NCI-H82 (cell line): ENCODE measurements around the gene POP4.
"Not testable (repeated sequence)": the region's sequence is repeated elsewhere in the genome, so short reads cannot be mapped to it uniquely, and the experiment has no call there.

Source experiments
- DNase-seq: peaks from one replicate; lab custom pipeline; 2025; lab: John Stamatoyannopoulos, UW

Gene POP4

GRCh38 chr19:29605653-29606419, at the start of gene POP4:
Gene POP4 (plus strand): TSS chr19:29606283. CDS start chr19:29606319, 36 bp downstream.
- peak; percentile 98 for DNase-seq

DNA sequence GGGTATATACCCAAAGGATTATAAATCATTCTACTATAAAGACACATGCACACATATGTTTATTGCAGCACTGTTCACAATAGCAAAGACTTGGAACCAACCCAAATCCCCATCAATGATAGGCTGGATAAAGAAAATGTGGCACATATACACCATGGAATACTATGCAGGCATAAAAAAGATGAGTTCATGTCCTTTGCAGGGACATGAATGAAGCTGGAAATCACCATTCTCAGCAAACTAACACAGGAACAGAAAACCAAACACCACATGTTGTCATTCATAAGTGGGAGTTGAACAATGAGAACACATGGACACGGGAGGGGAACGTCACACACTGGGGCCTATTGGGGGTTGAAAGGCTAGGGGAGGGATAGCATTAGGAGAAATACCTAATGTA, 47.0 kb upstream of the POP4 start:
- DNase-seq: not testable (repeated sequence)

DNA sequence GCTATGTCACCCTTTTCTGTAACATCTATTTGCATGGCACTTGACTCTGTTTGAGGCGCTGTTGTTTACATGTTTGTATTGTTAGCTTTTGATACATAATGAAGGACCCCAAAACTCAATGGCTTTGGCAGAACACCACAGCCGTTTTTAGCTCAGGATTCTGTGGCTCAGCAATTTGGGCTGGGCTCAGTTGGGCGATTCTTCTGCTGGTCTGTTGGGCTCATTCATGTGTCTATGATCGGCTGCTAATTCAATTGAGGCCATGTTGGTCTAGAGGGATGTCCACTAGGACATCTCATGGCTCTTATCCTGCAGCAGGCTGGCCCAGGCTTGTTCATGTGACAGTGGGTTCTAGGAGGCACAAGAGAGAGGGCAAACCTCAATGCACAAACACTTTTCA, 46.3 kb upstream of the POP4 start:
- no peak for DNase-seq

DNA sequence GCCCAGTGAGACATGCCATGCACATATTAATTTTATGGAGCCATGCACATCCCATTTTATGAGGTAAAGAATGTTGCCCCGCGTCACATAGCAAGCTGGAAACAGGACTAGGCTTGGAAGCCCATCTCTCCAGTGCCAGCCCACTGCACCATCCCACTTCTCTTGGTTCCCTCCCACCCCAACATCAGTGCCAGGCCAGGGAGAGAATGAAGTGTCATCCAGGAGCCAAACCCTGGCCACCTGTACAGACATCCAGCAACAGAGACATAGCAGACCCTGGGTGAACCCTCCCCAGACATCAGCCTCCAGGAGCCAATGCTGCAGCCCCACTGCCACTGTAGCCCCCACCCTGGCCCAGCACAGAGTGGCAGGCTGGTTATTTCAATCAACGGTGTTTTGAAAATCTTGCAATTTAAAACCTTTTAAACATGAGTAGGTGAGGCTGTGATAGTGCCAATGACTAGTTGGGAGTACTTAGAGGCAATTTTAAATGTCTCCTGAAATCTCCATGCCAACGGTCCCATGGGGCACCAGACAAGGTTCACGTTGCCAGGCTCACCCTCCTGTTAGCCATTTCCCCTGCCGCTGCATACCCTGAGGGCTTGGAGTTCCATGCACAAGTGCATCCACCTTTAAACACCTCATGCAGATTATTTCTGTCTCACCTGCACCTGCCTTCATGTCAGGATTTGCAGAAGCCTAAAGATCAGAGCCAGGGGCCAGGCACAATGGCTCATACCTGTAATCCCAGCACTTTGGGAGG, 45.6 kb upstream of the POP4 start:
- DNase-seq: no peak

DNA sequence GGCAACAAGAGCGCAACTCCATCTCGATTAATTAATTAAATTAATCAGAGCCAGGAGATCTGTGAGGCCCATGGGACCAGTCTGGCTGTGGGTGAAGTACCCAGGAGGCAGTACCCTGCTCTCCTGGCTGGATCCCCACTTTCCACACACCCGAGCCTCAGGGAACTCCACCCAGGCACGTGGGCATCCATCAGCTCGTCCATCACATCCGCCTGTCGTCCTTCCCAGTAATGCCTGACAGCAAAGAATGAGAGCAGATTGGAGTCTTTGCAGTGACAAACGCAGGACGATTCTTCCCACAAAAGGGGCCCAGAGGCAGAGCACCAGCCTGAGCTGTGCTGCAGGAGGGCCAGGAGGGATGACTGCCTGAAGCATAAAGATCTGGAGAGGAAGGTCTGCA, 44.5 kb upstream of the POP4 start:
- no peak for DNase-seq

DNA sequence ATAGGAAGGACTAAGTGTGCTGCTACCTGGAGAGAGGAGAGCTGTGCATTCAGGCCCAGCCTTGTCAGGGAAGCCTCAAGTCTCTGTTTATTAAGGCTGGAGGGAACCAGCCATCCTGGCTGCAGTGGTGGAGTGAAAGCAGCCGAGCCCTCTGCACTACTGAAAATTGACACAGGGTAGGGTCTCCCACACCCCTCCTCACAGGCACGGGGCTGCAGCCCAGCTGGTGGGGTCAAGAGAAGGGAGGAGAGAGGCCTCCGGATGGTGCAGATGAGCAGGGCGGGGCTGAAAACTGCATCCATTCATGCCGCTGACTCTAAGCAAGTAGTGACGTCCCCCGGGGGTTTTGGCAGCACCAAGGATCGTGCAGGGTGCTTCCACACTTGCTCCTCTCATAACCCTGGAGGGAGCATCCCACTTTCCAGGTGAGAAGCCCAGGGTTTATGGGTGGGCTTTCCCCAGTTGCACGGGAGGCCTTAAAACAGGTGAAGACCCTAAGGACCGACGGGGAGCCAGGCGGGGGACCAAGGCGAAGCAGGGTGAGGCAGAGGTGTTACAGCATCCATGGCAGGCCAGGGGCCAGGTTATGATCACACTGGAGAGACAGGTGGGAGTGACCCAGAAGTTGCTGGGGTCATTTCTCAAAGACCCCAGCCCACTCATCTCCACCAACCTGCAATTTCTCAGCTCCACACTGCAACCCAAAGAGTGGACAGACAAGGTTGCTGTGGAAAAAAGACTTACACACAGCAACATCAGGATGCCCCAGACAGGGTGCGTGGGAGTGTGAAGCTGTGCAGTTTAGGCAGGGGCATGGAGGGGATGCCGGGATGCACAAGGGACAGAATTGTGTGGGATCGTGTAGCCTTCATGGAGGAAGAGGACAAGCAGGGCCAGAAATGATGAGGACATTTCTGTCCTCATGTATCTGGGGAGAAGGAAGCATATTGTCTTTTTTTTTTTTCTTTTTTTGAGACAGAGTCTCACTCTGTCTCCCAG, 43.5 kb upstream of the POP4 start:
- DNase-seq: no peak

DNA sequence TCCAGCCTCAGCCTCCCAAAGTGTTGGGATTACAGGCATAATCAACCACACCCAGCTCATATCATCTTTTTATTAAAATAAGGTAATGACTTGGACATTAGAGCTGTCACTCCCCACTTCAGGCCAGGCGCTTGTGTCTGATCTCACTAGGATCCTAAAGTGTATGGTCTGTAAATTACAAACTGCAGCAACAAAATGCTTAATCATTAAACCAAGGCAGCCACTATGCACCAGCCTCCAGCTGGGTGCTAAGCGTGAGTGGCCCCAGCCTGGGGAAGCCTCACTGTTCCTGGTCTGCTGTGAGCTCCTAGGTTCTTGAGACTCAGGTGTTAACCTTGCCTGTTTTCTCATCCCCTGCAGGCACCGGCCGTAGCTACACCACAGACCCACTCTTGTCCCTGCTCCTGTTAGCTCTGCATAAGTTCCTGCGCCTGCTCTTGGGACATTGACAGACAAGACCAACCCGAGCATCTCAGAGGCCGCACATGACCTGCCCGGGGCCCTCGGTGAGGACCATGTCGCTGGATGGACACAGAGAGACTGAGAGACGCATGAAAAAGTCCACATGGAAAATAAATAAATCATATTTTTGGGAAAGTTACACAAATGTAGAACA, 42.5 kb upstream of the POP4 start:
- DNase-seq: no peak

- DNase-seq: no peak
Observed at GRCh38 chr19:29564574-29565005, 41.5 kb upstream of the POP4 start.

DNA sequence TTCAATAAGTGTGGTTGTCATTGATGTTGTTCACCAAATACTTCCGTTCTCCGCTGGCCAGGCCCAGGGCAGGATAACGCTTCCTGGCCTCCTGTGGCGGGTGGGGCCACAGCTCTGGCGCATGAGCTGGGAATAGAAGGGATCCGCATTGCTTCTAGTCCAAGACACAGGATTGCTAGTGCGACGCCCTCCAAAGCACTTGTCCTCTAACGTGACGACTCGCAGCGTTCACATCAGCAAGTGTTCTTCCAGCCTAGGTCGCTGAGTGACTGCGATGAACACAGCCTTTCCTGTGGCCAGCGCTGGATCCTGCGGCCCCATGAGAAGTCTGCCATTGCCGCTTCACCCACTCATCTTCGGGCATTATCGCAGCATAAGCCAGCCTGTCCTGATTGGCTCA, 40.9 kb upstream of the POP4 start:
- no peak for DNase-seq

GRCh38 chr19:29566496-29567054, 39.5 kb upstream of the POP4 start:
- no peak for DNase-seq

GRCh38 chr19:29567366-29567915, 38.6 kb upstream of the POP4 start:
- no peak for DNase-seq

DNA sequence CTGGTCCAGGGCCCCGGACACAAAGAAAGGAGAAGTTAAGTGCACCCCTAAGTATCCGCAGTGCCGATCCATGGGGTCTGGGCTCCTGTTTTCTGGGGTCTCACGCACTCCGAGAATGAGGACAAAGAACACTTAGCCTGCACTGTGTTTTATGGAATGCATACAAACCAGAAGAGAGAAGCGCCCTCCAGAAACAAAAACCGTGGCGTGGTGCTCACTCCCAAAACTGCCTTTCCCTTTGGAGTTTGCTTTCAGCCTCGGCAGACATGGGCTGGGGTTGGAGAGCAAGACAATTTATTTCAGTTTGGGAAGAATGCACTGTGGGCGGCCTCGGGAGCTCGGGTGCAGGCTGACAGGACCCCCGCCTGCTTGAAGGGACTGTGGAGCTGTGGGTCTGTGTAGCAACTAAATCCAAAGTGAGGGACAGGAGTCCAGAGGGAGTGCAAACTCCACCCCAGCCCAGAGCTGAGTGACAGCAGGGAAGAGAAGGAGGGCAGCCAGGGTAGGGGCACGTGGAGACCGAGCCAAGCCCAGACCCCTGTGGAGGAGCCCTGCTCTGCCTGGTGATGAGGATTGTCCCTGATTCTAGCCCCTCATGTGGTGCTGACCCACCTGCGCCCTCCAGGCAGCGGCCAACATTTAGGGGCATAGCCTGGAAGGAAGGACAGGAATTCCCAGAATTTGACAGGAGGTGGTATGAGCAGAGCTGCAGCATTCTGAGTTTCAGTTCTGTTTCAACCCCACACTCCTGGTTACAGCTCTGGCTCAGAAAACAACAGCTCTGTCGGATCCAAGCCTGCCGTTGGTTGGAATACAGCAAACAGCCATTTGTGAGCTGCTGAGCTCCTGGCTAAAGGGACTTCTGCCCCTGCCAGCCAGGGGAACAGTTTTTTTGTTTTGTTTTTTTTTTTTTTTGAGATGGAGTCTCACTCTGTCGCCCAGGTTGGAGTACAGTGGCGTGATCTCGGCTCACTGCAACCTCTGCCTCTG, 37.8 kb upstream of the POP4 start:
- no peak for DNase-seq

DNA sequence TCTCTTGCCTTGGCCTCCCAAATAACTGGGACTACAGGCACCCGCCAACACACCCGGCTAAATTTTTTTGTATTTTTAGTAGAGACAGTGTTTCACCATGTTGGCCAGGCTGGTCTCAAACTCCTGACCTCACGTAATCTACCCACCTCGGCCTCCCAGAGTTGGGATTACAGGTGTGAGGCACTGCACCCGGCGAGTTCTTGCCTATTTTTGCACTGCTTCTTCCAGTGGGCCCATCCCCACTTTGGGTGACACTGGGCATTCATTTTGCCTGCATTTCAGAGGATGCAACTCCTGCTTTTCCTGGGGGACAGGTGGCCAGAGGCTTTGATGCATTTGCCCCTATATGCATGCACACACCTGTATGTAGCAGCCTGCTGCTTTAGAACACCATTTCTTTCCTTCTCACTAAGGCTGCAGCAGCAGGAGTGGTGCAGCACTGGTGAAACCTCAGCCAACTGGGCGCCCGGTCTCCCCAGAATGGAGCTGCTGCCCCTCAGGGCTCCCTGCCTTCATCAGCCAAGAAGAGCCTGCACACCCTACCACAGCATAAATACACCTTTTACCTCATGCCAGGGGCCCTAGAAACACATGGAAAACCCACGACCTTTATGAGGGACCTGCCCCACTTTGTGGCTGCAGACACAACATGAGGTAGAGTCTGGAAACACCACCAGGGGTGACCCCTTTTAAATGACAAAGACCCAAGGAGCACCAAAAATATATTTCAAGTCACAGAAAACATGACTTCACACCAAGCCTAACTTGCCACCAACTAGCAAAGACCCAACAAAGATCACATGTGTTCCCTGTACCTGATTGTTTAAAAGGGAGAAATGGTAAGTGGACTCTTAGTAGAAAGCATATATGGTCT, 36.8 kb upstream of the POP4 start:
- no peak for DNase-seq

DNA sequence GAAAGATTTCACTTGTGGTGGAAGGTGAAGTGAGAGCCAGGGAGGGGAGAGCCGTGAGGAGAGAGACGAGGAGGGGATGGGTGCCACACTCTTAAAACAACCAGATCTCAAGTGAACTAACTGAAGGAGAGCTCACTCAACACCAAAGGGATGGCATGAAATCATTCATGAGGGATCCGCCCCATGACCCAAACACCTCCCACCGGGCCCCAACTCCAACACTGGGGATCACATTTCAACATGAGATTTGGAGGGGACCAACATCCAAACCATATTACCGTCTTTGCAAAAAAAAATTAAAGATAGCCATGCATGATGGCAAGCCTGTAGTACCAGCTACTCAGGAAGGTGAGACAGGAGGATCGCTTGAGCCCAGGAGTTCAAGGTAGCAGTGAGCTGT, 34.9 kb upstream of the POP4 start:
- no peak for DNase-seq

- no peak for DNase-seq
Observed at GRCh38 chr19:29573486-29573885, 32.6 kb upstream of the POP4 start.

- peak; percentile 32 for DNase-seq
Observed at GRCh38 chr19:29574510-29574909, 31.6 kb upstream of the POP4 start.

GRCh38 chr19:29576046-29576606, 30.0 kb upstream of the POP4 start:
- DNase-seq: no peak
